HepG2 (cell line): ENCODE data around the gene GCLC. TPM values are rescaled to one million over a fixed set of nuclear protein-coding genes. Genes with fewer than 3 reads are reported as not detected.

Source experiments
- ATAC-seq: fragments of 200-7000 bp; cut with Tn5 transposase; 3 replicates; pipeline ENCODE4 v1.9.1; 2020; ENCODE audit warnings: mild to moderate bottlenecking, moderate library complexity
- BruUV-seq: library from RNA; stranded (reverse); fragments of 400-500 nt; replicated peaks from 2 replicates; lab custom pipeline; 2021; lab: Mats Ljungman, UMichigan
- CTCF ChIA-PET: fragments of 300-600 bp; formaldehyde crosslinking; extraction: SDS; loops from one replicate; lab custom pipeline; 2021; ENCODE audit warnings: low total read pairs, inconsistent platforms, low intra/inter-chr PET ratio; lab: Yijun Ruan, JAX
- POLR2A ChIA-PET: fragments of 350-600 bp; sonication (Branson Sonifier 250); formaldehyde crosslinking; loops from one replicate; lab custom pipeline; 2020; ENCODE audit warnings: antibody characterized with exemption, inconsistent platforms; lab: Yijun Ruan, JAX
- DNase-seq: peaks from one replicate; pipeline ENCODE4 v3.0.0-alpha.2; 2015; ENCODE audit warnings: low spot score
- FAIRE-seq: peaks from 3 replicates; lab custom pipeline; 2011; peaks lifted over from hg19 to GRCh38; lab: Jason Lieb, UNC
- H2AFZ ChIP-seq: one replicate; pipeline ENCODE4 v1.6.1; 2011; ENCODE audit warnings: low read length, inconsistent platforms
- H3K27ac ChIP-seq: fragments of 300-600 bp; 3 replicates; pipeline ENCODE4 v1.8.0; 2011; ENCODE audit warnings: mixed run types, mild to moderate bottlenecking, mixed read lengths, low read length, inconsistent platforms; ENCODE audit not compliant: insufficient read depth; ENCODE audit errors: extremely low read length
- H3K27me3 ChIP-seq, 2 experiments: fragments of 200-600 bp in 1 of 2; 2 replicates in 1 of 2; 3 replicates in 1 of 2; pipeline versions ENCODE4 v1.6.0 to v1.8.0; 2011; ENCODE audit warnings: low read length in 2 of 2, mild to moderate bottlenecking in 2 of 2, moderate library complexity in 2 of 2, inconsistent platforms in 1 of 2; ENCODE audit not compliant: insufficient read depth in 2 of 2, control insufficient read depth in 1 of 2
- H3K36me3 ChIP-seq, 2 experiments: fragments of 200-600 bp in 1 of 2; replicated peaks in 1 of 2; 2 replicates in 1 of 2; 3 replicates in 1 of 2; pipeline versions ENCODE4 v1.5.1 to v1.8.0; 2011; ENCODE audit warnings: low read length in 2 of 2, inconsistent platforms in 1 of 2; ENCODE audit not compliant: insufficient read depth in 2 of 2, control insufficient read depth in 1 of 2
- H3K4me1 ChIP-seq: 2 replicates; pipeline ENCODE4 v1.5.1; 2012; ENCODE audit warnings: low read length, inconsistent platforms; ENCODE audit not compliant: insufficient read depth
- H3K4me2 ChIP-seq: 2 replicates; pipeline ENCODE4 v1.6.0; 2011; ENCODE audit warnings: low read depth, low read length, inconsistent platforms
- H3K4me3 ChIP-seq, 3 experiments: fragments of 200-600 bp in 1 of 3; sonication (generic), shearing (Covaris generic) in 1 of 3; replicated peaks in 1 of 3; 2 replicates each; pipeline ENCODE4 v1.5.1; 2011 to 2016; ENCODE audit warnings: low read length in 3 of 3, inconsistent platforms in 2 of 3, low read depth in 2 of 3, mild to moderate bottlenecking in 2 of 3, control low read depth in 1 of 3, mixed read lengths in 1 of 3; ENCODE audit not compliant: insufficient read depth in 1 of 3
- H3K79me2 ChIP-seq: one replicate; pipeline ENCODE4 v1.6.1; 2011; ENCODE audit warnings: low read length, inconsistent platforms; ENCODE audit not compliant: insufficient read depth
- H3K9ac ChIP-seq: 2 replicates; pipeline ENCODE4 v1.6.0; 2011; ENCODE audit warnings: mild to moderate bottlenecking, low read depth, low read length, inconsistent platforms; ENCODE audit not compliant: insufficient read depth
- H3K9me3 ChIP-seq: 2 replicates; pipeline ENCODE4 v1.5.1; 2012; ENCODE audit warnings: mild to moderate bottlenecking, low read length
- H4K20me1 ChIP-seq: 2 replicates; pipeline ENCODE4 v1.6.0; 2011; ENCODE audit warnings: inconsistent platforms, mild to moderate bottlenecking, low read length, moderate library complexity; ENCODE audit not compliant: insufficient read depth
- ARID2 ChIP-seq: sonication (generic); formaldehyde crosslinking; IDR thresholded peaks from 2 replicates; pipeline ENCODE4 v1.8.1; 2022; ENCODE audit warnings: mild to moderate bottlenecking, missing genetic modification reagents, borderline replicate concordance
- ARID3A ChIP-seq: IDR thresholded peaks from 2 replicates; pipeline ENCODE4 v1.6.1; 2012; ENCODE audit warnings: low read depth, low read length, improper control_type of control experiment
- EP300 ChIP-seq, 3 experiments: sonication (generic) in 1 of 3; formaldehyde crosslinking in 1 of 3; IDR thresholded peaks; 2 replicates each; pipeline versions ENCODE4 v1.5.1 to v1.6.1; 2011 to 2020; ENCODE audit warnings: low read depth in 2 of 3, low read length in 2 of 3, borderline replicate concordance in 1 of 3, improper control_type of control experiment in 1 of 3, mild to moderate bottlenecking in 1 of 3, missing genetic modification reagents in 1 of 3, moderate library complexity in 1 of 3
- ISL2 ChIP-seq: sonication (generic); formaldehyde crosslinking; IDR thresholded peaks from 2 replicates; pipeline ENCODE4 v1.5.0; 2020; ENCODE audit warnings: missing genetic modification reagents
- KAT2B ChIP-seq: fragments of 150-350 bp; IDR thresholded peaks from 2 replicates; pipeline ENCODE4 v1.6.1; 2014; ENCODE audit warnings: low read depth, low read length, borderline replicate concordance
- NFIC ChIP-seq: IDR thresholded peaks from 2 replicates; pipeline ENCODE4 v1.6.1; 2012; ENCODE audit warnings: mild to moderate bottlenecking, low read length, inconsistent platforms
- ONECUT2 ChIP-seq: sonication (generic); formaldehyde crosslinking; IDR thresholded peaks from 2 replicates; pipeline ENCODE4 v1.4.0; 2020; ENCODE audit warnings: missing genetic modification reagents
- ZBTB7A ChIP-seq: sonication (generic); formaldehyde crosslinking; IDR thresholded peaks from 2 replicates; pipeline ENCODE4 v1.8.0; 2022; ENCODE audit warnings: mild to moderate bottlenecking, missing genetic modification reagents
- ZFP1 ChIP-seq: IDR thresholded peaks from 2 replicates; pipeline ENCODE4 v1.6.1; 2016
- ZNF280D ChIP-seq: sonication (generic); formaldehyde crosslinking; IDR thresholded peaks from 2 replicates; pipeline ENCODE4 v1.5.1; 2020; ENCODE audit warnings: mild to moderate bottlenecking, missing genetic modification reagents
- ZNF33A ChIP-seq: sonication (generic); formaldehyde crosslinking; IDR thresholded peaks from 2 replicates; pipeline ENCODE4 v1.5.1; 2020; ENCODE audit warnings: missing genetic modification reagents, mild to moderate bottlenecking, moderate library complexity, borderline replicate concordance
- ZNF432 ChIP-seq: sonication (generic); formaldehyde crosslinking; IDR thresholded peaks from 2 replicates; pipeline ENCODE4 v1.5.0; 2020; ENCODE audit warnings: missing genetic modification reagents, mild to moderate bottlenecking, borderline replicate concordance
- WGBS: methylation state at CpG from one replicate; pipeline ENCODE4 v1.1.6; 2017; ENCODE audit warnings: low lambda C conversion rate; 5-methylcytosine and 5-hydroxymethylcytosine counted together
- in situ Hi-C: cut with HindIII; loops from 2 replicates; pipeline ENCODE4 v1.10.0; 2017; ENCODE audit warnings: low pct_unique_long_range_greater_than_20kb; ENCODE audit not compliant: extremely low pct_ligation_motif_present
- intact Hi-C: fragments of 100-400 bp; cut with micrococcal nuclease; formaldehyde crosslinking; loops from one replicate; pipeline ENCODE4 v1.10.0; 2022; ENCODE audit not compliant: unreplicated experiment
- polyA plus RNA-seq, 8 experiments: library from polyadenylated mRNA; depleted of rRNA in 3 of 8; stranded (reverse) in 7 of 8; unstranded in 1 of 8; fragments of >200 nt; fragmentation: Illumina TruSeq in 4 of 8; extraction: Trizol in 4 of 8; gene quantifications; 2 replicates each; pipeline versions ENCODE4 v1.2.1 to v1.2.3, GENCODE V29; 2011 to 2016; ENCODE audit warnings: low read depth in 4 of 8, missing spikeins in 1 of 8, mixed read lengths in 1 of 8; ENCODE audit not compliant: insufficient read depth in 1 of 8
- total RNA-seq, 5 experiments: library from RNA; depleted of rRNA; stranded (reverse); fragments of >200 nt; fragmentation: Illumina TruSeq; extraction: Trizol; gene quantifications; 2 replicates each; pipeline ENCODE4 v1.2.3, GENCODE V29; 2016; ENCODE audit warnings: low read depth in 1 of 5
- TF ChIP-seq, protein P1 (sequence below): sonication (generic); formaldehyde crosslinking; IDR thresholded peaks from 2 replicates; pipeline ENCODE4 v1.4.0; 2020; ENCODE audit warnings: mild to moderate bottlenecking, missing genetic modification reagents

GCLC gene
- total and polyA plus RNA-seq, 2 of the 13 experiments (the other 11 are each of a cell fraction or from before 2014, with no cell fraction given): 35.3 to 84.6 TPM

DNA sequence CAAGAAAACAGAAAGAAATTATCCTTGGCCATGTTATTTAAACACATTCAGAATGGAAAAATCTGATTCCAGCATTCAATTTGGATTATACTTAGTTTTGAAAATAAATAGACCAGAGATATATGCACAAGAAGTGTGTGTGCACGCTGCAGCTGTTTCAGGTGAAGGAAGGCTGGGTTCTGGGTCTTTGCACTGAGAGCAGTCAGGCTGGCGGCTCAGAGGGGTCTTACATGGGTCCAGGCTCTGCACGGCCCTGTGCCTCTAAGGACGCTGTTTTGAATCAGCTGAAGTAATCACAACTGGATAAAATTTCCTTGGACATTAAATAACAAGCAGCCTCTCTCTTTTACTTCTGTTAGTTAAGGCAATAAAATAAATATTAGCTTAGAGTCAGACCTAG is 31.8 kb downstream of the GCLC start (continued):
- TF ChIP-seq ZNF280D (CRISPR knock-in tag): no peak
- TF ChIP-seq, protein P1, sequence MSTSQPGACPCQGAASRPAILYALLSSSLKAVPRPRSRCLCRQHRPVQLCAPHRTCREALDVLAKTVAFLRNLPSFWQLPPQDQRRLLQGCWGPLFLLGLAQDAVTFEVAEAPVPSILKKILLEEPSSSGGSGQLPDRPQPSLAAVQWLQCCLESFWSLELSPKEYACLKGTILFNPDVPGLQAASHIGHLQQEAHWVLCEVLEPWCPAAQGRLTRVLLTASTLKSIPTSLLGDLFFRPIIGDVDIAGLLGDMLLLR (CRISPR knock-in tag): no peak
- no peak for TF ChIP-seq ZBTB7A

DNA sequence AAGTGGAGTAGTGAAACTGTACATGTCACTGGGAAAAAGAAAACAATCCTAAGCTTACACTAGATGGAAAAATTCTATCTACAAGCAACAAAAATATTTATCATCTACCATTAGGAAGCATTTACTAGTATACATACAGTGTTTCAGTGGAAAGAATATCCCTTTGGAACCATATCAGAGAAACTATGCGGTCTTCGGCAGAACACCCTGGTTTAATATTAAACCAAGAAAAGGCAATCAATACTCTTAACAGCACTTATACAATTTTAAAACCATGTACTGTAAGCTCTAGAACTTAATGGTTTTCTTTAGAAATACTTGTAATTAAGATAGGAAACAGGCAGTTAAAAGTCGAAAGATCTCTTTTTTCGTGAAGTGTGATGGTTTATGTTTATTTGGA is 32.3 kb downstream of the GCLC start:
- ChIA-PET CTCF (no interaction called here), POLR2A (interaction anchor here (2.2 to 3.1 kb wide), 2 partner anchors 32 to 35 kb away, joined by 10 to 11 read pairs; partner anchors contain the start of gene GCLC)
- no TSS peak for BruUV-seq
- Histone ChIP-seq H3K79me2 (peaks cover 5% of the 10 kb centered on the region), H3K4me3 (no peak overlapping the region; a peak in 1 of 6 replicates), H3K9me3 (no peaks in the 10 kb centered on the region), H4K20me1 (no peaks in the 10 kb centered on the region), H3K4me1 (peaks cover 59% of the 10 kb centered on the region), H3K27me3 (no peaks in the 10 kb centered on the region), H3K9ac (no peak overlapping the region), H3K36me3 (peaks cover 18 to 43% of the 10 kb centered on the region in 2 experiments), H3K27ac (peak overlapping the region; percentile 39), H2AFZ (no peak overlapping the region), H3K4me2 (peak overlapping the region; percentile 2; the same call in 1 of the 2 replicates)
- ATAC-seq: peak; percentile 57
- 38% methylated on average over 4 of the region's 4 CpGs for WGBS
- DNase-seq: no peak
- no peak for FAIRE-seq
- intact Hi-C loops: loop anchor here (5.0 kb wide), 1 partner anchor 205 kb away; no protein-coding TSS in a partner anchor
- in situ Hi-C loops: no loop called here
- TF ChIP-seq ZNF33A (CRISPR knock-in tag) (no peak), NFIC (peak; percentile 37; the same call in 1 of the 2 replicates), KAT2B (0 out of 2 replicates have a peak, but pooled peaks have one; percentile 28), ONECUT2 (peak; percentile 85), ISL2 (peak; percentile 39; the same call in 1 of the 2 replicates), ZFP1 (no peak), ARID3A (peak; percentile 59; the same call in 1 of the 2 replicates), ZNF432 (CRISPR knock-in tag) (no peak), ARID2 (0 out of 2 replicates have a peak, but pooled peaks have one; percentile 59), EP300 (IDR thresholded peaks at IDR 0.05; ENCODE audit: low read depth in 2 of 2, low read length in 2 of 2) (no peak), EP300 (CRISPR knock-in tag; IDR thresholded peaks at IDR 0.05; ENCODE audit: borderline replicate concordance) (no peak)
